ENCODE data around the gene LKAAEAR1. TPM values are rescaled to one million over a fixed set of nuclear protein-coding genes. Genes with fewer than 3 reads are reported as not detected.

Gene LKAAEAR1
- total and polyA plus RNA-seq, 2 of the 13 experiments (the other 11 are each of a cell fraction or from before 2014, with no cell fraction given): not detected

DNA sequence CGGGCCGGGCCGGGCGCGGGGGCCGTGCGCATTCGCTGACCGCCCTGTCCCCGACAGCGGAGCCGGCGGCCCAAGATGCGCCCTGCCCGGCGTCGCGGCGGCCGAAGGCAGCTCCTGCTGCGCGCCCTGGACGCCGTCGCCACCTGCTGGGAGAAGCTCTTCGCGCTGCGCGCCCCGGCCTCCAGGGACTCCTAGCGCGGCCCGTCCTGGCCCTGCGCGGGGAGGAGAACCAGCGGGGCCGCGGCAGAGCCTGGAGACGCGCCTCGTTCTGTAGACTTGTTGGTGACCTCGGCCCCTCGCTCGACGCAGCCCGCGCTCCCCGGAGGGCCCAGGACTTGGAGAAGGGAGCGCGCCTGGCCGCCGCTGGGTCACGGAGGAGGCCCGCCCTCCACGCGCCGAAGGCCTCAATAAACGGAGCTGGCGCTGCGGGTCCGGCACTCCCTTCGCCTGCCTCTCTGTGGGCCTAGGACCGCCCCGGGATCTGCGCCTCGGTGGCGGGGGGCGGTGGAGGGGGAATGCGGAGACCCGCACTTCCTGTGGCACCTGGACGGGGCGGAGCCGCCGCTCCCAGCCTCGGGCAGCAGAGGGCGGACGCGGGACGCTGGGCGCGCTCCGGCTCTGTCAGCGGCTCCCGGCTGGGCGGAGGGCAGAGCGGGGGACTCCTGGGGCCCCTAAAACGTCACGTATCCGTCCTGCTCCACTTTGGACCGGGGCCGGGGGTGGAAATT lies 45.5 kb downstream of the LKAAEAR1 start:
- Histone ChIP-seq H4K20me1 (ENCODE audit: insufficient read depth, low read length) (no peaks in the 10 kb centered on the region), H3K79me2 (ENCODE audit: insufficient read depth, low read length) (peaks cover 18% of the 10 kb centered on the region), H2AFZ (ENCODE audit: low read length) (no peak overlapping the region), H3K27ac (ENCODE audit: extremely low read length, insufficient read depth, low read length) (peak overlapping the region; percentile 45), H3K4me3 (replicated peaks in 1 of 3; ENCODE audit: insufficient read depth in 1 of 3, low read depth in 2 of 3, low read length in 3 of 3) (no peak overlapping the region), H3K4me1 (ENCODE audit: insufficient read depth, low read length) (peaks cover 71% of the 10 kb centered on the region), H3K27me3 (ENCODE audit: control insufficient read depth in 1 of 2, insufficient read depth in 2 of 2, low read length in 2 of 2) (no peaks in the 10 kb centered on the region), H3K36me3 (replicated peaks in 1 of 2; ENCODE audit: control insufficient read depth in 1 of 2, insufficient read depth in 2 of 2, low read length in 2 of 2) (peaks cover 6 to 9% of the 10 kb centered on the region in 2 experiments; a peak in 3 of 5 replicates), H3K9ac (ENCODE audit: insufficient read depth, low read depth, low read length) (no peak overlapping the region), H3K4me2 (ENCODE audit: low read depth, low read length) (no peak overlapping the region), H3K9me3 (ENCODE audit: low read length) (no peaks in the 10 kb centered on the region)
- no peak for ATAC-seq
- ChIA-PET CTCF (ENCODE audit: low intra/inter-chr PET ratio, low total read pairs) (no interaction called here), POLR2A (interaction anchor here (3.6 to 10.1 kb wide), 4 partner anchors 15 to 59 kb away, joined by 32 to 252 read pairs (median 40); partner anchors contain the start of genes PRPF6, SAMD10, SOX18 and TCEA2)
- intact Hi-C loops (cut with micrococcal nuclease; ENCODE audit: unreplicated experiment): no loop called here
- WGBS (ENCODE audit: low lambda C conversion rate): 96% methylated on average over 89 of the region's 91 CpGs
- in situ Hi-C loops (cut with HindIII; ENCODE audit: extremely low pct_ligation_motif_present, low pct_unique_long_range_greater_than_20kb): no loop called here
- DNase-seq (ENCODE audit: low spot score): no peak
- FAIRE-seq: no peak
- BruUV-seq (replicated peaks): no TSS peak
- TF ChIP-seq, protein P1, sequence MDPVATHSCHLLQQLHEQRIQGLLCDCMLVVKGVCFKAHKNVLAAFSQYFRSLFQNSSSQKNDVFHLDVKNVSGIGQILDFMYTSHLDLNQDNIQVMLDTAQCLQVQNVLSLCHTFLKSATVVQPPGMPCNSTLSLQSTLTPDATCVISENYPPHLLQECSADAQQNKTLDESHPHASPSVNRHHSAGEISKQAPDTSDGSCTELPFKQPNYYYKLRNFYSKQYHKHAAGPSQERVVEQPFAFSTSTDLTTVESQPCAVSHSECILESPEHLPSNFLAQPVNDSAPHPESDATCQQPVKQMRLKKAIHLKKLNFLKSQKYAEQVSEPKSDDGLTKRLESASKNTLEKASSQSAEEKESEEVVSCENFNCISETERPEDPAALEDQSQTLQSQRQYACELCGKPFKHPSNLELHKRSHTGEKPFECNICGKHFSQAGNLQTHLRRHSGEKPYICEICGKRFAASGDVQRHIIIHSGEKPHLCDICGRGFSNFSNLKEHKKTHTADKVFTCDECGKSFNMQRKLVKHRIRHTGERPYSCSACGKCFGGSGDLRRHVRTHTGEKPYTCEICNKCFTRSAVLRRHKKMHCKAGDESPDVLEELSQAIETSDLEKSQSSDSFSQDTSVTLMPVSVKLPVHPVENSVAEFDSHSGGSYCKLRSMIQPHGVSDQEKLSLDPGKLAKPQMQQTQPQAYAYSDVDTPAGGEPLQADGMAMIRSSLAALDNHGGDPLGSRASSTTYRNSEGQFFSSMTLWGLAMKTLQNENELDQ (CRISPR knock-in tag; IDR thresholded peaks at IDR 0.05; ENCODE audit: borderline replicate concordance): no peak
- TF ChIP-seq, protein P2, sequence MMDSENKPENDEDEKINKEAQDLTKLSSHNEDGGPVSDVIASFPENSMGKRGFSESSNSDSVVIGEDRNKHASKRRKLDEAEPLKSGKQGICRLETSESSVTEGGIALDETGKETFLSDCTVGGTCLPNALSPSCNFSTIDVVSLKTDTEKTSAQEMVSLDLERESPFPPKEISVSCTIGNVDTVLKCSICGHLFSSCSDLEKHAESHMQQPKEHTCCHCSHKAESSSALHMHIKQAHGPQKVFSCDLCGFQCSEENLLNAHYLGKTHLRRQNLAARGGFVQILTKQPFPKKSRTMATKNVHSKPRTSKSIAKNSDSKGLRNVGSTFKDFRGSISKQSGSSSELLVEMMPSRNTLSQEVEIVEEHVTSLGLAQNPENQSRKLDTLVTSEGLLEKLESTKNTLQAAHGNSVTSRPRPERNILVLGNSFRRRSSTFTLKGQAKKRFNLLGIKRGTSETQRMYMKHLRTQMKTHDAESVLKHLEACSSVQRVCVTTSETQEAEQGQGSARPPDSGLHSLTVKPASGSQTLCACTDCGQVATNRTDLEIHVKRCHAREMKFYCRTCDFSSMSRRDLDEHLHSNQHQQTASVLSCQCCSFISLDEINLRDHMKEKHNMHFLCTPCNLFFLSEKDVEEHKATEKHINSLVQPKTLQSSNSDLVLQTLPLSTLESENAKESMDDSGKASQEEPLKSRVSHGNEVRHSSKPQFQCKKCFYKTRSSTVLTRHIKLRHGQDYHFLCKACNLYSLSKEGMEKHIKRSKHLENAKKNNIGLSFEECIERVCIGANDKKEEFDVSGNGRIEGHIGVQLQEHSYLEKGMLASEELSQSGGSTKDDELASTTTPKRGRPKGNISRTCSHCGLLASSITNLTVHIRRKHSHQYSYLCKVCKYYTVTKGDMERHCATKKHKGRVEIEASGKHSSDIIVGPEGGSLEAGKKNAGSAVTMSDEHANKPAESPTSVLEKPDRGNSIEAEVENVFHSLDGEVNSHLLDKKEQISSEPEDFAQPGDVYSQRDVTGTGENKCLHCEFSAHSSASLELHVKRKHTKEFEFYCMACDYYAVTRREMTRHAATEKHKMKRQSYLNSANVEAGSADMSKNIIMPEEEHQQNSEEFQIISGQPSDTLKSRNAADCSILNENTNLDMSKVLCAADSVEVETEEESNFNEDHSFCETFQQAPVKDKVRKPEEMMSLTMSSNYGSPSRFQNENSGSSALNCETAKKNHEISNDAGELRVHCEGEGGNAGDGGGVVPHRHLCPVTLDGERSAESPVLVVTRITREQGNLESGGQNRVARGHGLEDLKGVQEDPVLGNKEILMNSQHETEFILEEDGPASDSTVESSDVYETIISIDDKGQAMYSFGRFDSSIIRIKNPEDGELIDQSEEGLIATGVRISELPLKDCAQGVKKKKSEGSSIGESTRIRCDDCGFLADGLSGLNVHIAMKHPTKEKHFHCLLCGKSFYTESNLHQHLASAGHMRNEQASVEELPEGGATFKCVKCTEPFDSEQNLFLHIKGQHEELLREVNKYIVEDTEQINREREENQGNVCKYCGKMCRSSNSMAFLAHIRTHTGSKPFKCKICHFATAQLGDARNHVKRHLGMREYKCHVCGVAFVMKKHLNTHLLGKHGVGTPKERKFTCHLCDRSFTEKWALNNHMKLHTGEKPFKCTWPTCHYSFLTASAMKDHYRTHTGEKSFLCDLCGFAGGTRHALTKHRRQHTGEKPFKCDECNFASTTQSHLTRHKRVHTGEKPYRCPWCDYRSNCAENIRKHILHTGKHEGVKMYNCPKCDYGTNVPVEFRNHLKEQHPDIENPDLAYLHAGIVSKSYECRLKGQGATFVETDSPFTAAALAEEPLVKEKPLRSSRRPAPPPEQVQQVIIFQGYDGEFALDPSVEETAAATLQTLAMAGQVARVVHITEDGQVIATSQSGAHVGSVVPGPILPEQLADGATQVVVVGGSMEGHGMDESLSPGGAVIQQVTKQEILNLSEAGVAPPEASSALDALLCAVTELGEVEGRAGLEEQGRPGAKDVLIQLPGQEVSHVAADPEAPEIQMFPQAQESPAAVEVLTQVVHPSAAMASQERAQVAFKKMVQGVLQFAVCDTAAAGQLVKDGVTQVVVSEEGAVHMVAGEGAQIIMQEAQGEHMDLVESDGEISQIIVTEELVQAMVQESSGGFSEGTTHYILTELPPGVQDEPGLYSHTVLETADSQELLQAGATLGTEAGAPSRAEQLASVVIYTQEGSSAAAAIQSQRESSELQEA (CRISPR knock-in tag; IDR thresholded peaks at IDR 0.05; ENCODE audit: not compliant biosample characterization): no peak
- TF ChIP-seq EED (CRISPR knock-in tag; IDR thresholded peaks at IDR 0.05) (no peak), SRSF4 (IDR thresholded peaks at IDR 0.05; ENCODE audit: low read depth, low read length, poor library complexity, severe bottlenecking) (no peak), ZMYM2 (CRISPR knock-in tag; IDR thresholded peaks at IDR 0.05) (no peak), SNAPC2 (CRISPR knock-in tag; IDR thresholded peaks at IDR 0.05) (no peak), FOXK2 (IDR thresholded peaks at IDR 0.05) (no peak), FOXM1 (CRISPR knock-in tag; IDR thresholded peaks at IDR 0.05) (no peak), DNMT3B (CRISPR knock-in tag; conservative IDR thresholded peaks at IDR 0.05) (no peak), FOXO1 (CRISPR knock-in tag; IDR thresholded peaks at IDR 0.05) (no peak), SIN3A (IDR thresholded peaks at IDR 0.05; ENCODE audit: borderline replicate concordance, low read depth, low read length) (no peak), PAX8 (CRISPR knock-in tag; IDR thresholded peaks at IDR 0.05; ENCODE audit: borderline replicate concordance) (no peak)
- TF ChIP-seq, protein P3, sequence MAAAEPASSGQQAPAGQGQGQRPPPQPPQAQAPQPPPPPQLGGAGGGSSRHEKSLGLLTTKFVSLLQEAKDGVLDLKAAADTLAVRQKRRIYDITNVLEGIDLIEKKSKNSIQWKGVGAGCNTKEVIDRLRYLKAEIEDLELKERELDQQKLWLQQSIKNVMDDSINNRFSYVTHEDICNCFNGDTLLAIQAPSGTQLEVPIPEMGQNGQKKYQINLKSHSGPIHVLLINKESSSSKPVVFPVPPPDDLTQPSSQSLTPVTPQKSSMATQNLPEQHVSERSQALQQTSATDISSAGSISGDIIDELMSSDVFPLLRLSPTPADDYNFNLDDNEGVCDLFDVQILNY (CRISPR knock-in tag; conservative IDR thresholded peaks at IDR 0.05): no peak

All from HepG2 (cell line).